ENCODE data around the gene PARD3B.

Gene PARD3B, protein sequence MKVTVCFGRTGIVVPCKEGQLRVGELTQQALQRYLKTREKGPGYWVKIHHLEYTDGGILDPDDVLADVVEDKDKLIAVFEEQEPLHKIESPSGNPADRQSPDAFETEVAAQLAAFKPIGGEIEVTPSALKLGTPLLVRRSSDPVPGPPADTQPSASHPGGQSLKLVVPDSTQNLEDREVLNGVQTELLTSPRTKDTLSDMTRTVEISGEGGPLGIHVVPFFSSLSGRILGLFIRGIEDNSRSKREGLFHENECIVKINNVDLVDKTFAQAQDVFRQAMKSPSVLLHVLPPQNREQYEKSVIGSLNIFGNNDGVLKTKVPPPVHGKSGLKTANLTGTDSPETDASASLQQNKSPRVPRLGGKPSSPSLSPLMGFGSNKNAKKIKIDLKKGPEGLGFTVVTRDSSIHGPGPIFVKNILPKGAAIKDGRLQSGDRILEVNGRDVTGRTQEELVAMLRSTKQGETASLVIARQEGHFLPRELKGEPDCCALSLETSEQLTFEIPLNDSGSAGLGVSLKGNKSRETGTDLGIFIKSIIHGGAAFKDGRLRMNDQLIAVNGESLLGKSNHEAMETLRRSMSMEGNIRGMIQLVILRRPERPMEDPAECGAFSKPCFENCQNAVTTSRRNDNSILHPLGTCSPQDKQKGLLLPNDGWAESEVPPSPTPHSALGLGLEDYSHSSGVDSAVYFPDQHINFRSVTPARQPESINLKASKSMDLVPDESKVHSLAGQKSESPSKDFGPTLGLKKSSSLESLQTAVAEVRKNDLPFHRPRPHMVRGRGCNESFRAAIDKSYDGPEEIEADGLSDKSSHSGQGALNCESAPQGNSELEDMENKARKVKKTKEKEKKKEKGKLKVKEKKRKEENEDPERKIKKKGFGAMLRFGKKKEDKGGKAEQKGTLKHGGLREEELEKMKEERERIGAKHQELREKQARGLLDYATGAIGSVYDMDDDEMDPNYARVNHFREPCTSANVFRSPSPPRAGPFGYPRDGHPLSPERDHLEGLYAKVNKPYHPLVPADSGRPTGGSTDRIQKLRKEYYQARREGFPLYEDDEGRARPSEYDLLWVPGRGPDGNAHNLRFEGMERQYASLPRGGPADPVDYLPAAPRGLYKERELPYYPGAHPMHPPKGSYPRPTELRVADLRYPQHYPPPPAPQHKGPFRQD (N-terminal part only)

DNA sequence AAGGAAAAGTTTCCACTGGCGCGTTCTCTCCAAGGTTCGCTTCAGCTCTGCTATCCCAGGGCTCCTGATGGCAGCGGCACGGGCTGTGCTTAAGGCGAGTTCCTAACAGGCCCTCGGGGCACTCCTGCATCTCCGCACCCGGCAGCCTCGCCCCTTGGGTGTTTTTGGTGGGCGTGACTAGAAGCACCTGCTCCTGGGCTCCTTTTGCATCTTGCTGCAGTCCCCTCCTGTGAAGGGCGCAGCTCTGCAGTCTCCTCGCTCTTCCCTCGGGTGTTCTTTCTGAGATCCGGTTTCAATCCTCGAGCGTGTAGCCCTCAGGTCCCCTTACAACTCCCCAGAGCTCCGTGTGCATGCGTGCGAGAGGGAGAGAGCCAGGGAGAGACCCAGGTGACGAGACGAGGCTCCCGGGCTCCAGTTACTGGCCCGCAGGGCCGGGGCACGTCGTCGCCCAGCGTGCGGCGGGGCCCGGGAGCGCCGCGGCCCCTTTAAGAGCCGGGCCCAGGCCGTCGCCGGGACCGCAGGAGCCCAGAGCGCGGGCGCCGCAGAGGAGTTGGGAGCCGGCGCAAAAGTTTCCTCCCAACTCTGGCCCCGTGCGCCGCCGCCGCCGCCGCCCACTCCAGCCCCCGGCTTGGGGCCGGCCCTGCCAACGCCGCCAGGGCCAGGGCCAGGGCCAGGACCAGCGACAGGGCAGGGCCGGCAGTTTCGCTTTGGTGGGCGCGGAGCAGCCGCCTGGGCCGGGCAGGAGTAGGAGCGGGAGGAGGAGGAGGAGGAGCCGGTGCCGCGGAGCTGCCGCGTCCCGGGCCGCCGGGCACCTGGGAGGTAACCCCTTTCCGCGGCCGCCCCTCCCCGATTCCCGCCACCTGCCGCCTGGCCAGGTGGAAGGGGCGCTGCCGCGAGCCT, at the start of gene PARD3B:
TSS of gene PARD3B (plus strand) at position 515 of the 900 bp plus-strand sequence. CDS start 525 bp downstream, outside the sequence.
- DNase-seq (ENCODE audit: low read depth) = no peak

DNA sequence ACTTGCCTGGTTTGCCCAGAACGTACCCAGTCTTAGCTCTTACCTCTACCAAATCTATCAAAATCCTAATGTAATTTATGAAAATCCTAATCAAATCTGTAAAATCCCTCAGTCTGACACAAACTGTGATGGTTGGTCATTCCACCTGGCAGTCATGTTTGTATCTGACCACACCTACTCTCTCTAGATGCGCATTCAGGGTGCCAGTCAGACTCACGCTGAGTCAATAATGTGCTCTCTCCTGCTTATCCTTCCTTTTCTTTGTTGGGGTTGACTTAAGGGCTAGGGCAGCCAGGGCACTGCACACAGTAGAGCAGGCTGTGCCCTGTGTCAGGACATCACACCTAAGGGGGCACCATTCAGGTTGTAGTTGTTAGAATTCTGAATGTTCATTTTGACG, 48.5 kb upstream of the PARD3B start:
- DNase-seq (ENCODE audit: low read depth) = no peak

DNA sequence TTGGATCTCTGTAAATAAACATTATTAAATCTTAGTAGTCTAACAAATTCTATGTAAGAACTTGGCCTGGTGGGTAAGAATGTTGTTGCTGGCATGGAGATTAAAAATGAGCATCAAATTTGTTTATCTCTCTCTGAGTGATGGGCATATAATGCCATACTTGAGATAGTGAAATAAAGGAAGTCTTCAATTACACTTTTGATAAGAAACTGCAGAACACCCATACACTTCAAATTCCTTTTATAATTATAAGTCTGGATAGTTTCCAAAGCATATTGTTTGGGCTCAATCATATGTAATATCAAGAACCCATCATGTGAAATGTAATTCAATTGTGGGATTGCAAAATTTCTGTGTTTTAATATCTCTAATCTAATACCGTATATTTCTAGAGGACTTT, 47.4 kb upstream of the PARD3B start:
- DNase-seq (ENCODE audit: low read depth) = no peak

DNA sequence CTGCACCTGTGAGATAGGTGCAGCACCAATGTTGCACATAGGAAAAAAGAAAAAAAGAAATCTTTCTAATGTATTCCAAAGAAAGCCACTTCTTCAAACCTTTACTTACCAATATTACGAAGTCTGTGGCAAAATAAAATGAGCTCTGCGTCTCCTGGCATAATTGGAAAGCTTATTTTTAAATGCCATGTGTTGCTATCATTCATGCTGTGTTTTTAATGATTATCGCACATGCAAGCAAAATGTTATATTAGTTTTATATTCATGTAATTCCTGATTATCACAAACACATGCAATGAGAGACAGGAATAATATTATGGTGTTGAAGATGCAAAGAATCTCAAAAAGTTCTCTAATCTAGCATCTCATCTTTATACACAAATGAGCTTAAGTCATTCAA, 47.0 kb upstream of the PARD3B start:
- no peak for DNase-seq (ENCODE audit: low read depth)

DNA sequence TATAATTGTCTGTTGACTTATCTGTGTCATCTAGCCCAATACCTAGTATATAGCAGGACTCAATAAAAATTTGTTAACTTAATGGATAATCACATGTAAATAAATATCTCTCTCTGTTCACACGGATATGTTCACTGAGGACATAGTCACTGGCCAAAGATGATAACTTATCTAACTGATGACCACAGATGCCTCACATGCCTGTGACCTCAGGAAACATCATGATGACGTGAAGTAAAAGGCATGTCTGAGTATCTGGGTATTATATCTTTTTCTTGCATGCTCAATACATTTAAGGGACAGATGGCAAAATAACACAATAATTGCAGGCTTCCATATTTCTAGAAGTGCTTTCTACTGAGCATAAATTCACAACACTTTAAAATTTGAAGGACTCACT, 41.4 kb upstream of the PARD3B start:
- DNase-seq (ENCODE audit: low read depth) = no peak

DNA sequence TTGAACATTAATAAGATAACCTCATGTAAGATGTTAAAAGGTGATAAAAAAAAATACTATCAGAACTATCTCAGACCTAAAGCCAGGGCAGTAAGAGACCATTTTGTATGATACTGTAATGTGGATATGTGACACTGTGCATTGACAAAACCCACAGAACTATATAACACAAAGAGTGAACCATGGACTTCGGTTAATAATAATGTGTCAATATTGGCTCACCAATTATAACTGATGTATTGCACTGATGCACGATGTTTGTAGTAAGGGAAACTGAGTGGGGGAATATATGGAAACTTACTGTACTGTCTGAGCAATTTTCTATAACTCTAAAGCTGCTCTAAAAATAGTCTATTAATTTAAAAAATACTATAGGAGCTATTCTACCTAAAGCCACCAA, 40.7 kb upstream of the PARD3B start:
- DNase-seq (ENCODE audit: low read depth) = no peak

DNA sequence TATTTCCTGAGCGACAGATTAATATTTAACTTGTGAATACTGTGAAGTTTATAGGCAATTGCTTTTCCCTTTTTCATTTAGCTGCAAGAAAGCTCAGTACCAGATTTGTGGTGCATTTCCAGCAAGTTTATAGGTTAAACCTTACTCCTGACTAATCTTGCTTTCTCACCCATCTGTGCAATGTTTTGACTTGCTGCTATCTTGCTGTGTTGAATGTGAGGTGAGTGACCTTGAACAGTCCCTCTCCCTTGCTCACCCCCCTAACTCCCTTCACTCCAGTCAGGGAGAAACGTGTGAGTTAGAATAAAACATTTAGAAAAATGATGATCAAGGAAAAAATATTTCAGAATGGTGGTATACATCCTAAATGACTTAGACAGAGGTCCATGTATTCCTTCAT, 39.8 kb upstream of the PARD3B start:
- DNase-seq (ENCODE audit: low read depth) = no peak

DNA sequence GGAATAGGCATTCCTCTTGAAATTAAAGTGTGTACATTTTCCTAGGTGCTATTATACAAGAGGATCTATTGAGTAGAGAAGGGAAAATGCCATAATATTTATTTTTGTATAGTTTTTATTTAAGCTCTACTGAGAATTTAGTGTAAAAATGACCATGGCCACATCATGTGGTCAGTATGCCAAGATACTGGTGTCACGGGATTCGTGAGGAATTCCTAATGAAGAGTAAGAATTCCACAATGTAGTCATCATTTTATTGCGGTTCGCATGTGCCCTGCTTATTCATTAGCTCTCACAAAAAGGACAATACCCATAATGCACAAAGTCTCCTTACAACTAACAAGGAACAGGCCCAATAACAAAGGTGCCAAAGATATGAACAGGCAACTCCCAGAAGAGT, 39.3 kb upstream of the PARD3B start:
- no peak for DNase-seq (ENCODE audit: low read depth)

DNA sequence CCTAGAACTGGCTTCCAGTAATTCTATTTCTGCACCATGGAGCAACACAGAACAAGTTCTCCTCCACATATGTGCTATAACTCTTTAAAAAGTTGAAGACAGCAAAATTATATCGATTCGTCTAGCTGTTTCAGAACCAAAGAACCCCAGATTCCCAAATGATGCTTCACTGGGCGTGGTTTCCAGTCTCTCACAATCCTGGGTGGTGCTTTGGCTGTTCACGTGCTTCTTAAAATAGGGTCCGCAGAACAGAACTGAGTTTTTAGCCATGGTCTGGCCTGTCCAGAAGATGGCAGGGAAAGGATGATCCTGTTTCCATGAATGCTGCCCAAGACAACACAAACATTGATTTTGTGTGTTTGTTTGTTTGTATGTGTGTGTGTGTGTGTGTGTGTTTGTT, 37.6 kb upstream of the PARD3B start:
- DNase-seq (ENCODE audit: low read depth) = no peak

DNA sequence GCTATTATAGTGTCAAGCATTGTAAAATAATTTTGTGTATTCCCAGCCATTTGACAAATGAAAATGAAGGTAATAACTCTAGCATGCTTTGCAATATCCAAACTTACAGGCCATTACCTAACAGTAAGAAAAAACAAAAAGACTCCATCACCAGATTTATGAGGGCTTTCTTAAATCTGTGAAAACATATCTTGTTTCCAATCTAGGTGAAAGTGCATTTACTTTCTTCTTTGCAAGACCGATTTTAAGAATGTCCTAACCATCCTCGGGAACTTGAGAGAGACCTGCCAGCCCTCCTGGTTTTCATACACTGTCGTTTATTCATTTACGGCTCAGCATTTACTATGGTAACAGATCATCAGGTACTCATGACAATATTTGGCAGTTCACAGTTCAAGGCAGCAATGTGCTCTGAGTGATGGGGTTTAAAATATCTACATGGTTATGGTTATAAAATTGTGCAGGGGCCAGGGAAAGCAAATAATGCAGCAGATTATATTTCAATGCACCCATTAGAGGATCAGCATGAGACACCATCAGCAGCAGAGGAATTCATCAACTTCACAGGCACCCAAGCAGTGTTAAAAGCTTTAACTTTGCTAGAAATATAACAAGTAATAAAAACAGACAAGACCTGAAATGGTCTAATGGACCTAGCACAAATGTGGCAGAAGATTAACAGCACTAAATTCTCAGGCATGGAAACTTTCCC, 34.4 kb upstream of the PARD3B start:
- no peak for DNase-seq (ENCODE audit: low read depth)

DNA sequence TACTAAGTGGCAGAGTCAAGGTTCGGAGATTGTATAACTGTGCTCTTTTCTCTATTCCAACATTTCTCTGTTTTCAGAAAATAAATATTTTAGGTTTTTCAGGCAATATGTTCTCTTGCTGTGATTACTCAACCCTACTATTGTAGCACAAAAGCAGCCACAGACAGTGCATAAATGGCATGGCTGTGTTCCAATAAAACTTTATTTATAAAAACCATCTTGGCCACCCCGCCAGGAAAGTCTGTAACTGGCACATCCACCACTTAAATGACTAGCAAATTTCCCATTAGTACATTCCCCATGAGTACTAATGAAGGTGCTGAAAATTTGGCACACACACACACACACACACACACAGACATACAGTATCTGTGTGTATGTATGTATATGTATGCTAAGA, 30.8 kb upstream of the PARD3B start:
- DNase-seq (ENCODE audit: low read depth) = no peak

DNA sequence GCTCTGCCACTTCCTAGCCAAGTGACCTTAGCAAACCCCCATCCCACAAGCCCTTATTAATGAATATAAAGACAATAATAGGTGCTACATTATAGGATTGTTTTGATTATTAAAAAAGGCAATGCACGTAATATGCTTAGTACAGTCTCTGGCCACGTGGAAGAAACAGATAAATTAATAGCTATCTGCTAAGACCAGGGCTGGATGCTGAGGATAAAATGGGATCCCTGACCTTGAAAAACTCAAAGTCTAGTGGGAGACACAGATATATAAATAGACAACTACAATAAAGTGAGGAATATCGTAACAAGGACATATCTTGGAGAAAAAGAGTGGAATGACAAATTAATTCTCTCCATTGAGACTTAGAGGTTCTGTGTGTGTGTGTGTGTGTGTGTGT, 29.9 kb upstream of the PARD3B start:
- no peak for DNase-seq (ENCODE audit: low read depth)

DNA sequence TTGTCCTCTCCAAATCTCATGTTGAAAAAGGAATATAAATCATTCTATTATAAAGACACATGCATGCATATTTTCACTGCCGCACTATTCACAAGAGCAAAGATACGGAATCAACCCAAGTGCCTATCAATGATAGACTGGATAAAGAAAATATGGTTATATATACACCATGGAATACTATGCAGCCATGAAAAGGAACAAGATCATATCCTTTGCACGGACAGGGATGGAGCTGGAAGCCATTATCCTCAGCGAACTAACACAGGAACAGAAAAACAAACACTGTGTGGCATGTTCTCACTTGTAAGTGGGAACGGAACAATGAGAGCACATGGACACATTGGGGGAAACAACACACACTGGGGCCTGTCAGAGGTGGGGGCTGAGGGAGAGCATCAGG, 28.1 kb upstream of the PARD3B start:
- DNase-seq (ENCODE audit: low read depth) = no peak

DNA sequence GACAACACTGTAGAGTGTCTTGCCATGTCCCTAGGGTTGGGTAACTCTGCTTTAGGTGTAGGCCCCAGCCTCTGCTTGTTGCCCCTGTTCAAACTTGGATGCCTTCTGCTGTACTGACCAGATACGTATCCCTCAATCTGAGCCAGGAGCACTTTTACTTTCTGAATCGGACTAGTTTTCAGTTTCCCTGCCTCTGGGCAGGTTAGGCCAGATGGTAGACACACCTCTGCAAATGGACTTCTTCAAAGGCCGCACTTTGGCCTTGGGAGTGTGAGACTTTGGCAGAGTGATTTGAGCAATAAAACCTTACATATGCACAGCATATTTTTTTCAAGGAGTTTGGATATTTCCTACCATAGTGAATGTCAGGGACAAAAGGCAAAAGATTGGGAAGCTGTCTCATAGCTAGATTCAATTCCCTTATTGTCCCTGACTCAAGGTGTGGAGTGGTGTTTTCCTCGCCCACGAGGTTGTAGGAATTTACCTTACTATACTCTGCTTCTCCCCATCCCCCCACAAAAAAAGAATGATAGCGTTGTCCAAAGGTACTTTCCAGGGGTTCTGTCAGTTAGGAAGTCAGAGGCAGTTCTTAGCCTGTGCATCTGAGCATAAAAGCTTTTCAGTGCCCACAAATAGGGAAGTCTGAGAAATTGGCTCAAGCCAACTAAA, 15.3 kb upstream of the PARD3B start:
- DNase-seq (ENCODE audit: low read depth) = no peak

DNA sequence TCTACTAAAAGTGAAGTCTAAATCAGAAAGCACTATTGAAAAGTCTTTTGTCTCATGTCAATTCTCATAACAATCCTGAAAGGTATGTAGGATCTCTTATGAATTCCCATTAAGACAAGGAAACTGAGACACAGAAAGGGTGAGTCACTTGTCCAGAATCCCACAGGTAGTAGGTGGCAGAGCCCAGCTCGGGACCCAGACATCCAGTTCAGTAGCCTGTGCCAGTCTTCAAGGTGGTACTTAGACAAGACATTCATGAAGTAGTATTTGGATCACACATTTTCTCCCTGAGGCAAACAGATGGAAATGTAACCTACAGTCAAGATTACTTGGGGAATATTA, 14.8 kb upstream of the PARD3B start:
- no peak for DNase-seq (ENCODE audit: low read depth)

DNA sequence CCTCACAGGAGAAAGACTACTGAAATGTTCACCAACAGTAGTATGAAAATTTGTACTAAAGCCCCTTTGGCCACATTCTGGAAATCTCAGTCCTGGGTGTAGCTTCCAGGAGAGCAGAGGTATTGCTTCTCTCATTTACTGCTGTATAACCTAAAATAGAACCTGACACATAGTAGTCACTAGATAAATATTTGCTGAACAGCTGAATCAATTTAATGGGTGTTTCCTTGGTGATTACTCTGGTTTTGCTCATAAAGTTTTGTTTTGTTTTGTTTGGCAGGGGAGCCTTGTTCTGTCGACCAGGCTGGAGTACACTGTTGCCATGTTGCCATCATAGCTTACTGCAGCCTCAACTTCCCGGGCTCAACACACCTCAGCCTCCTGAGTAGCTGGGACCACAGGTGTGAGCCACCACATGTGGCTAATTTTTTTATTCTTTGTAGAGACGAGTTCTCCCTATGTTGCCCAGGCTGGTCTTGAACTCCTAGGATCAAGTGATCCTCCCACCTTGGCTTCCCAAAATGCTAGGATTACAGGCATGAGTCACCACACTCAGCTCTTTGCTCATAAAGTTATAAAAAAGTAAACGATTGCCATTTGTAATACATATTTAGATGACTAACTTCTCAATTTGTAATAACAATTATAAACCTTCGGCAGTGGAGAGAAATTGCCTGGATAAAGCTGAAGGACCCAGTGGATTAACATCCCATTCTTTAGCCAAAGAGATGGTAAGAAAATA, 11.5 kb upstream of the PARD3B start:
- DNase-seq (ENCODE audit: low read depth) = no peak

DNA sequence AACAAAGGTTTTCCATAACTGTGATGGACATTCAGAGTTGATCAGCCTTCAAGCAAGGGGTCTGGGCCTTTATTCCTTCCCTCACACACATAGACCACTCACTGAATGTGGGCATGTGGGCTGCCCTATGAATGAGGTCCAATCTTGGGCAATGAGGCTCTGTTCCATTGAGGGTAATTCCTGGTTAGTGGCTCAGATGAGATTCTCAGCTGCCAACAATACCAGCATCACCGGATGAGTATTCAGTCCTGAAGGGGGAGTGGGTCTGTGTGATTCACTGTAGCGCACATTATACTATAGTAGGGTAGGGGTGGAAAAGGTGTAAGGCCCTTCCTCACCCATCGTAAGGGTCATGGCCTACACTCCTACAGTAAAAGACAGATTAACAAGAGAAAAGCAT, 9.9 kb upstream of the PARD3B start:
- DNase-seq (ENCODE audit: low read depth) = no peak

DNA sequence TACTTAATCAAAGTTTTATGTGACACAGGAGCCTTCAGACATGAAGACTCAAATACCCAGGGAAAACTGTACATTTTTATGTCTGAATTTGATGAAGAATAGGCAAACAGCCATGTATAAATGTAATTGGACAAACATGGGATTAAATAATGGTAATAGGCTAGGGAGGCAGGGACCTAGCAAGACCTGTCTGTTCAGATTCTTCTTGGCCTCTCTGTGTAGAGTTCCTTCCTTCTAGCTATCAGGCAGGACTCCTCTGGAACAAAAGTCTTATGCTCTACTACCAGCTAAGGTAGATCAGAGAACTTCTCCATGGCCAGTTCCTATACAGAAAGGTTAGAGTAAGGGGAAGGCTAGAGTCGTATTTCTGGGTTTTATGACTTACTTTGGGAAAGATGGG, 9.5 kb upstream of the PARD3B start:
- no peak for DNase-seq (ENCODE audit: low read depth)

DNA sequence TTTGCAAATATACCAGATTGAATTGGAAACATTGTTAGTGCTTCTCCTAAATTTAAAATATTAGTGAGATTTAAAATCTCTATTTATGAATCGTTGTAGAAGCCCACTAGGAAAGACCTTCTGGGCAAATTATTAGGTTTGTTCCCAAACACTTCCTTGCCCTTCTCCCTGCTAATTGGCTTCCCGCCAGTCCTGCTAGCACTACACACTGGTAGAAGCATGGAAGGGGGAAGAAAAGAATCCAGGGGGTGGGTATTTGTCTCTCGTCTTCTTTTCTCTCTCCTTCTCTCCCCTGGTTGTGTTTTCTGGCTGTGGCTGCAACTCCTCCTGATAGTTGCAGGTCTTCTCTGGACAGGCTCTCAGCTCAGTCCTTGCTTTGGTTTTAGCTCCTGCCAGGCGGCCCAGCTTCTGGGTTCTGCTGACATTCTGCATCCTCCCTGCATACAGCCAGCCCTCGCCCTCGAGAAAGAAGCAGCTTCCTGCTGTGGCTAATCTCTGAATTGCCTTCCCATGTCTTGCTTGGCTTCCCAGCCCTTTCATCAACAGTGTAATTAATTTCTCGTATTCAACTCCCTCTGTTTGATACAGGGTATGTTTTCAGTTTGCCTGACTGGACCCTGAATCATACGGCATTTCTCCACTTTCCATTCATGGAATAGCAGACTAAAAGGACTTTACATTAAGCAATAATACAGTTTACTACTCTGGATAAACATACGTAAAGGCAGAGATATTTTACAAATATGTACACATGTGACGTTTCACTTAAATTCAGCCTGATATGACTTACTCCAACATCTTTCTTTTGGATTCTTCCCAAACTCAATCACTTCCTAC, 6.9 kb upstream of the PARD3B start:
- DNase-seq (ENCODE audit: low read depth) = no peak

Data from stimulated activated CD8-positive, alpha-beta memory T cell treated with anti-CD3 and anti-CD28 coated beads, Interleukin-12 subunit alpha, Interleukin-12 subunit beta, amount 100 ng/mL, for 1 hour (primary cell).